Measurements from ENCODE around the gene CNOT11.
"Not testable (repeated sequence)": the region's sequence is repeated elsewhere in the genome, so short reads cannot be mapped to it uniquely, and the experiment has no call there.

CNOT11 gene

GRCh38 chr2:101238930-101239759 lies 13.5 kb upstream of the CNOT11 start:
- TF ChIP-seq, protein P1, sequence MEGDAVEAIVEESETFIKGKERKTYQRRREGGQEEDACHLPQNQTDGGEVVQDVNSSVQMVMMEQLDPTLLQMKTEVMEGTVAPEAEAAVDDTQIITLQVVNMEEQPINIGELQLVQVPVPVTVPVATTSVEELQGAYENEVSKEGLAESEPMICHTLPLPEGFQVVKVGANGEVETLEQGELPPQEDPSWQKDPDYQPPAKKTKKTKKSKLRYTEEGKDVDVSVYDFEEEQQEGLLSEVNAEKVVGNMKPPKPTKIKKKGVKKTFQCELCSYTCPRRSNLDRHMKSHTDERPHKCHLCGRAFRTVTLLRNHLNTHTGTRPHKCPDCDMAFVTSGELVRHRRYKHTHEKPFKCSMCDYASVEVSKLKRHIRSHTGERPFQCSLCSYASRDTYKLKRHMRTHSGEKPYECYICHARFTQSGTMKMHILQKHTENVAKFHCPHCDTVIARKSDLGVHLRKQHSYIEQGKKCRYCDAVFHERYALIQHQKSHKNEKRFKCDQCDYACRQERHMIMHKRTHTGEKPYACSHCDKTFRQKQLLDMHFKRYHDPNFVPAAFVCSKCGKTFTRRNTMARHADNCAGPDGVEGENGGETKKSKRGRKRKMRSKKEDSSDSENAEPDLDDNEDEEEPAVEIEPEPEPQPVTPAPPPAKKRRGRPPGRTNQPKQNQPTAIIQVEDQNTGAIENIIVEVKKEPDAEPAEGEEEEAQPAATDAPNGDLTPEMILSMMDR (IDR thresholded peaks at IDR 0.05; ENCODE audit: insufficient read depth, low read length, missing control alignments) = no peak
- ChIA-PET CTCF (interaction anchor here (0.8 to 2.6 kb wide), 5 partner anchors 9 to 149 kb away, joined by 3 to 15 read pairs (median 4); partner anchors contain the start of gene CNOT11), POLR2A (no interaction called here)
- DNase-seq (ENCODE audit: low read depth, low spot score) = no peak
- H3K4me3 ChIP-seq (ENCODE audit: low read depth, low read length) = no peak overlapping the region

DNA sequence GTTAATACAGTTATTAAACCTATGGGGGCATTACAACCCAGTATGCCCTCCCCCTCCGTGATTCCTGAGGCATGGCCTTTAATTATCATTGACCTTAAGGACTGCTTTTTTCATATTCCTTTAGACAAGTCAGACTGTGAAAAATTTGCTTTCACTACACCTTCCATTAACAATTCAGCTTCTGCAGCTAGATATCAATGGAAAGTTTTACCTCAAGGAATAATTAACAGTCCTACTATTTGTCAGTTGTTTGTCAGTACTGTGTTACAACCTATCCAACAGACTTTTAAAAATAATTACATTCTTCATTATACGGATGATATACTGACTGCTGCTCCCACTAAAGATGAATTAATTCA lies 12.9 kb upstream of the CNOT11 start:
- H3K4me3 ChIP-seq (ENCODE audit: low read depth, low read length); POLR2A ChIA-PET; DNase-seq (ENCODE audit: low read depth, low spot score): not testable (repeated sequence)
- CTCF ChIA-PET = interaction anchor here (0.7 to 2.6 kb wide), 6 partner anchors 9 to 148 kb away, joined by 3 to 15 read pairs (median 4); partner anchors contain the start of gene CNOT11

GRCh38 chr2:101240694-101241093 lies 12.0 kb upstream of the CNOT11 start:
- CTCF ChIA-PET = interaction anchor here (1.1 to 2.6 kb wide), 4 partner anchors 8 to 147 kb away, joined by 3 to 15 read pairs (median 4); partner anchors contain the start of gene CNOT11
- DNase-seq (ENCODE audit: low read depth, low spot score); H3K4me3 ChIP-seq (ENCODE audit: low read depth, low read length); POLR2A ChIA-PET: not testable (repeated sequence)
- TF ChIP-seq, protein P1 (IDR thresholded peaks at IDR 0.05; ENCODE audit: insufficient read depth, low read length, missing control alignments) = peak; percentile 18

- CTCF ChIA-PET = interaction anchor here (0.6 to 2.6 kb wide), 5 partner anchors 8 to 148 kb away, joined by 3 to 15 read pairs (median 4); partner anchors contain the start of gene CNOT11
Measured at GRCh38 chr2:101241158-101241557, 11.5 kb upstream of the CNOT11 start.

DNA sequence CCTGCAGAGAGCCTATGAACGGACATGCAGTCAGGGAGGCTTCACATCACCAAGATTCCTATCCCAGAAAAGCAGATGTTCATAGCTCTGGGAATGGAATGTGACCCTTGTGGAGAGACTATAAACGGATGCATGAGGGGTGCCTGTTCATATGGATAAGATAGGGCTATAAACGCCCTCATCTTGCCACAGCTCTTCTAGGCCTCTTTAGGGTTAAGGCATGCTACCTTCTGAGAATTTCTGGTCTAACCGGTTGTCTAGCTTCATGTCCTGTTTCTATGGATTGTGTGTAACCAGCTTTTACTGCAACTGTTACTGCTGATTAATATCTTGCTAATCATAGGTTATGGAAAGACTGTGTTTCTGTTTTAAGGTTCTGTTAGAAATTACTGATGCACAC lies 8.3 kb upstream of the CNOT11 start:
- POLR2A ChIA-PET; DNase-seq (ENCODE audit: low read depth, low spot score); H3K4me3 ChIP-seq (ENCODE audit: low read depth, low read length): not testable (repeated sequence)
- CTCF ChIA-PET = interaction anchor here (1.0 to 1.5 kb wide), 2 partner anchors 8 to 11 kb away, joined by 3 read pairs; no protein-coding TSS in a partner anchor

More at GRCh38 chr2:101241158-101241557, 11.5 kb upstream of the CNOT11 start:
- no peak for DNase-seq (ENCODE audit: low read depth, low spot score)
- POLR2A ChIA-PET = no interaction called here
- H3K4me3 ChIP-seq (ENCODE audit: low read depth, low read length) = no peak overlapping the region
- TF ChIP-seq, protein P1 (IDR thresholded peaks at IDR 0.05; ENCODE audit: insufficient read depth, low read length, missing control alignments) = no peak

- POLR2A ChIA-PET; H3K4me3 ChIP-seq (ENCODE audit: low read depth, low read length); DNase-seq (ENCODE audit: low read depth, low spot score): not testable (repeated sequence)
- CTCF ChIA-PET = interaction anchor here (1.5 kb wide), 1 partner anchor 7 kb away, joined by 3 read pairs; no protein-coding TSS in a partner anchor
Measured at GRCh38 chr2:101244899-101245298, 7.8 kb upstream of the CNOT11 start.

DNA sequence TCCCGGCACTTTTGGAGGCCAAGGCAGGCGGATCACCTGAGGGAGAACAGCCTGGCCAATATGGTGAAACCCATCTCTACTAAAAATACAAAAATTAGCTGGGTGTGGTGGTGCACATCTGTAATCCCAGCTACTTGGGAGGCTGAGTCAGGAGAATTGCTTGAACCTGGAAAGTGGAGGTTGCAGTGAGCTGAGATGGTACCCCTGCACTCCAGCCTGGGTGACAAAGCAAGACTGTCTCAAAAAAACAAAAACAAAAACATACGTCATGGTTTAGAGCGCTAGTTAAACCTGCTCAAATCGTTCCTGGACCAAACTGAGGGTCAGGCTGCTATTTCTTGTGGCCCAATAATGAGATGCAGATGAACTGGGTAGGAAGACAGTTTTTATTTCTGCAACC lies 7.2 kb upstream of the CNOT11 start:
- DNase-seq (ENCODE audit: low read depth, low spot score); POLR2A ChIA-PET; H3K4me3 ChIP-seq (ENCODE audit: low read depth, low read length); CTCF ChIA-PET: not testable (repeated sequence)

- CTCF ChIA-PET = interaction anchor here (0.9 kb wide), 1 partner anchor 9 kb away, joined by 3 read pairs; no protein-coding TSS in a partner anchor
- POLR2A ChIA-PET; H3K4me3 ChIP-seq (ENCODE audit: low read depth, low read length); DNase-seq (ENCODE audit: low read depth, low spot score): not testable (repeated sequence)
Measured at GRCh38 chr2:101248756-101249155, 3.9 kb upstream of the CNOT11 start.

DNA sequence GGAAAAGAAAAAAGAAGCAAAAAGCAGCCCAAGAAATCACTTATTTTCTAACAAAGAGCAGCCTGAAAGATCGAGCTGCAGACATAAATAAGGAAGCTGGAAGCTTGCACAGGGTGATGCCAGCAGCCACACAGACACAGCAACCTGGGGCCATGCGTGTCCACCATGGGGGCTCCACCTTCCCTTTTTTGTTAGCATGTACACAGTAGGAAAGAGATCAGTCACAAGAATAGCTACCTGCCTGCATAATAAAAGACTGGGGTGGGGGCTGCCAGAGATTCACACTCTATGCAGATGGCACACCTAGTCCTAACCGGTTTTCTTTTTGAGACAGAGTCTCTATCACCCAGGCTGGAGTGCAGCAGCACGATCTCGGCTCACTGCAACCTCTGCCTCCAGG lies 2.9 kb upstream of the CNOT11 start:
- DNase-seq (ENCODE audit: low read depth, low spot score) = no peak
- ChIA-PET POLR2A (no interaction called here), CTCF (no interaction called here)
- TF ChIP-seq, protein P1 (IDR thresholded peaks at IDR 0.05; ENCODE audit: insufficient read depth, low read length, missing control alignments) = no peak
- no peak overlapping the region for H3K4me3 ChIP-seq (ENCODE audit: low read depth, low read length)

DNA sequence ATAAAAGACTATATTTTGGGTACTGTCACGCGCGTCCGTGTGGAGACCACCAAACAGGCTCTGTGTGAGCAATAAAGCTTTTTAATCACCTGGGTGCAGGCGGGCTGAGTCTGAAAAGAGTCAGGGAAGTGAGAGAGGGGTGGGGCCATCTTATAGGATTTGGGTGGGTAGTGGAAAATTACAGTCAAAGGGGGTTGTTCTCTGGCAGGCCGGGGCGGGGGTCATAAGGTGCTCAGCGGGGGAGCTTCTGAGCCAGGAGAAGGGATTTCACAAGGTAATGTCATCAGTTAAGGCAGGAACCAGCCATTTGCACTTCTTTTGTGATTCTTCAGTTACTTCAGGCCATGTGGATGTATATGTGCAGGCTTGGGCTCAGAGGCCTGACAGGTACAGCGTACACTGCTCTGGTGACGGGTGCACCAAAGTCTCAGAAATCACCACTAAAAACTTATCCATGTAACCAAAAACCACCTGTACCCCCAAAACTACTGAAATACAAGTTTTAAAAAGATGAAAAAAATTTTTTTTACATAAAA lies 1.4 kb upstream of the CNOT11 start:
- DNase-seq (ENCODE audit: low read depth, low spot score); H3K4me3 ChIP-seq (ENCODE audit: low read depth, low read length); POLR2A ChIA-PET: not testable (repeated sequence)
- CTCF ChIA-PET = interaction anchor here (1.1 to 3.5 kb wide), 4 partner anchors 7 to 214 kb away, joined by 3 to 15 read pairs (median 4); no protein-coding TSS in a partner anchor
